Uterus (tissue), 2 donors: ENCODE measurements around the gene SLX4IP.

Source experiments
- CTCF ChIP-seq, 4 experiments: fragments of 200-600 bp in 2 of 4; fragments of 450-650 bp in 2 of 4; sonication (generic) in 2 of 4; IDR thresholded peaks; one replicate each; pipeline ENCODE4 v1.5.1; 2016 to 2019; ENCODE audit warnings: antibody characterized with exemption in 4 of 4, mild to moderate bottlenecking in 2 of 4, moderate library complexity in 1 of 4
- POLR2A ChIP-seq, 2 donors: fragments of 450-650 bp; IDR thresholded peaks; one replicate each; pipeline ENCODE4 v1.6.1; 2016; ENCODE audit warnings: antibody characterized with exemption in 2 of 2, mild to moderate bottlenecking in 1 of 2, moderate library complexity in 1 of 2

- no peak for TF ChIP-seq POLR2A (IDR thresholded peaks at IDR 0.05)
- no peak for TF ChIP-seq CTCF (IDR thresholded peaks at IDR 0.05)
Measured at GRCh38 chr20:10547276-10548114, 112.4 kb downstream of the SLX4IP start.
